Spleen (tissue), 11 donors: ENCODE data around the gene GM2A. TPM values are rescaled to one million over a fixed set of nuclear protein-coding genes. Genes with fewer than 3 reads are reported as not detected.

ENCODE experiments used
- DNase-seq: peaks from one replicate; pipeline ENCODE4 v3.0.0-alpha.2; 2020
- H3K27ac ChIP-seq, 8 donors: fragments of 200-600 bp; sonication (generic) in 7 of 8; 1 replicate in 4 of 8; 2 replicates in 4 of 8; pipeline versions ENCODE4 v1.5.0 to v1.8.0; 2016 to 2021; ENCODE audit warnings: inconsistent platforms in 4 of 8, mild to moderate bottlenecking in 4 of 8, moderate library complexity in 1 of 8
- H3K27me3 ChIP-seq, 7 donors: fragments of 200-600 bp; sonication (generic) in 6 of 7; replicated peaks in 1 of 7; 1 replicate in 4 of 7; 2 replicates in 3 of 7; pipeline versions ENCODE4 v1.5.0 to v1.8.0; 2016 to 2021; ENCODE audit warnings: inconsistent platforms in 3 of 7, mild to moderate bottlenecking in 1 of 7
- H3K36me3 ChIP-seq, 6 donors: fragments of 200-600 bp; sonication (generic) in 5 of 6; 1 replicate in 4 of 6; 2 replicates in 2 of 6; pipeline versions ENCODE4 v1.5.0 to v1.8.0; 2016 to 2021; ENCODE audit warnings: inconsistent platforms in 2 of 6
- H3K4me1 ChIP-seq, 6 donors: fragments of 200-600 bp; sonication (generic) in 5 of 6; 1 replicate in 3 of 6; 2 replicates in 3 of 6; pipeline versions ENCODE4 v1.5.0 to v1.8.0; 2016 to 2021; ENCODE audit warnings: inconsistent platforms in 3 of 6
- H3K4me3 ChIP-seq, 8 donors: fragments of 200-600 bp; sonication (generic) in 7 of 8; 1 replicate in 4 of 8; 2 replicates in 4 of 8; pipeline versions ENCODE4 v1.5.0 to v1.8.0; 2016 to 2021; ENCODE audit warnings: inconsistent platforms in 4 of 8, mild to moderate bottlenecking in 4 of 8, moderate library complexity in 2 of 8
- H3K9me3 ChIP-seq, 8 donors: fragments of 200-600 bp; sonication (generic) in 7 of 8; 1 replicate in 4 of 8; 2 replicates in 4 of 8; pipeline versions ENCODE4 v1.5.0 to v1.8.0; 2016 to 2021; ENCODE audit warnings: inconsistent platforms in 4 of 8
- CTCF ChIP-seq, 11 experiments: fragments of 200-600 bp in 7 of 11; fragments of 450-650 bp in 4 of 11; sonication (generic) in 4 of 11; IDR thresholded peaks in 8 of 11; conservative IDR thresholded peaks in 3 of 11; 1 replicate in 7 of 11; 2 replicates in 4 of 11; pipeline versions ENCODE4 v1.4.0 to v1.8.0; 2016 to 2021; ENCODE audit warnings: antibody characterized with exemption in 11 of 11, inconsistent platforms in 4 of 11, mild to moderate bottlenecking in 1 of 11
- POLR2A ChIP-seq, 3 donors: fragments of 450-650 bp; IDR thresholded peaks; one replicate each; pipeline ENCODE4 v1.5.1; 2017; ENCODE audit warnings: antibody characterized with exemption in 3 of 3, mild to moderate bottlenecking in 1 of 3
- POLR2AphosphoS5 ChIP-seq, 3 donors: sonication (generic); formaldehyde crosslinking; IDR thresholded peaks; one replicate each; pipeline ENCODE4 v1.5.1; 2017; ENCODE audit warnings: antibody characterized with exemption in 3 of 3
- WGBS, 5 donors: extraction: QIAGEN DNeasy Blood & Tissue Kit in 3 of 5; methylation state at CpG; one replicate each; pipeline versions ENCODE4 v1.1.5 to v1.1.7; 2013 to 2018; 5-methylcytosine and 5-hydroxymethylcytosine counted together
- intact Hi-C: fragments of 100-400 bp; cut with DNase I; formaldehyde crosslinking; loops from one replicate; pipeline ENCODE4 v1.15.0; 2023; ENCODE audit warnings: low total_unique reads
- polyA plus RNA-seq, 3 donors: library from polyadenylated mRNA; stranded (reverse); fragments of 200-250 nt; gene quantifications; one replicate each; pipeline ENCODE4 v1.2.1, GENCODE V29; 2013
- total RNA-seq, 7 donors: library from RNA; depleted of rRNA in 3 of 7; stranded (reverse); fragments of >200 nt in 3 of 7; fragmentation: NEBNext Ultra II Directional in 4 of 7; extraction: Animal tissue kit (Norgen Biotek cat#: 25700) in 4 of 7; gene quantifications; one replicate each; pipeline versions ENCODE4 v1.1.0 to v1.2.1, GENCODE V29; 2016 to 2021
- donor health status: healthy with polysubstance abuse.
- donor health status: DM: no; HTN: no; CAD: no; lungs with moderate emphysema.
- donor health status: DM: no; HTN: no; CAD: no.
- donor health status: Bipolar disorder and iron deficiency.
- donor health status: healthy.
- donor health status: DM: no; HTN: no; CAD: no.
- donor health status: DM: yes; HTN: yes; CAD: no.

Gene GM2A
- total and polyA plus RNA-seq, 10 donors: 31.6 to 95.7 (median 71.4) TPM

- Histone ChIP-seq H3K4me1 (peaks cover 64 to 96% (median 92%) of the 10 kb centered on the region in 6 donors), H3K27me3 (no peaks in the 10 kb centered on the region), H3K27ac (peak overlapping the region in 6 of 8 donors; percentile 50 to 98 (median 96)), H3K4me3 (no peak overlapping the region), H3K9me3 (no peaks in the 10 kb centered on the region), H3K36me3 (peaks cover 0 to 59% (median 3%) of the 10 kb centered on the region in 6 donors)
- whole genome bisulfite sequencing, 5 donors: 91 to 95% (median 93%) methylated on average over 7 to 9 of the region's 9 CpGs
- intact Hi-C loops: no loop called here
- TF ChIP-seq POLR2AphosphoS5 (IDR thresholded peaks at IDR 0.05) (no peak), CTCF (IDR thresholded peaks at IDR 0.05 in 8 of 11, conservative IDR thresholded peaks at IDR 0.05 in 3 of 11) (no peak), POLR2A (IDR thresholded peaks at IDR 0.05) (no peak)
- no peak for DNase-seq
Observed at GRCh38 chr5:151219138-151219537, 33.8 kb upstream of the GM2A start.

GRCh38 chr5:151219789-151220188, 33.2 kb upstream of the GM2A start:
- 73 to 80% (median 77%) methylated on average over 7 of the region's 7 CpGs for WGBS, 5 donors
- no peaks in the 10 kb centered on the region for H3K9me3 ChIP-seq
- intact Hi-C loops: no loop called here
- DNase-seq: no peak
- no peak overlapping the region for H3K4me3 ChIP-seq
- H3K36me3 ChIP-seq: peaks cover 0 to 59% (median 3%) of the 10 kb centered on the region in 6 donors
- H3K27me3 ChIP-seq: no peaks in the 10 kb centered on the region
- H3K4me1 ChIP-seq: peaks cover 64 to 96% (median 92%) of the 10 kb centered on the region in 6 donors
- TF ChIP-seq CTCF (IDR thresholded peaks at IDR 0.05 in 8 of 11, conservative IDR thresholded peaks at IDR 0.05 in 3 of 11) (no peak), POLR2AphosphoS5 (IDR thresholded peaks at IDR 0.05) (no peak), POLR2A (IDR thresholded peaks at IDR 0.05) (no peak)
- peak overlapping the region in 6 of 8 donors; percentile 29 to 99 (median 96) for H3K27ac ChIP-seq

- intact Hi-C loops: no loop called here
- Histone ChIP-seq H3K36me3 (peaks cover 0 to 43% (median 3%) of the 10 kb centered on the region in 6 donors), H3K4me3 (peak overlapping the region in 6 of 8 donors; percentile 66 to 88 (median 76)), H3K9me3 (no peaks in the 10 kb centered on the region), H3K27ac (peak overlapping the region; percentile 84 to 99 (median 96)), H3K27me3 (no peaks in the 10 kb centered on the region), H3K4me1 (peaks cover 59 to 96% (median 82%) of the 10 kb centered on the region in 6 donors)
- no peak for DNase-seq
- TF ChIP-seq POLR2A (IDR thresholded peaks at IDR 0.05): no peak
- no peak for TF ChIP-seq CTCF (IDR thresholded peaks at IDR 0.05 in 8 of 11, conservative IDR thresholded peaks at IDR 0.05 in 3 of 11)
- TF ChIP-seq POLR2AphosphoS5 (IDR thresholded peaks at IDR 0.05): no peak
- 68 to 83% (median 76%) methylated on average over 3 of the region's 3 CpGs for WGBS, 5 donors
Observed at GRCh38 chr5:151221574-151221973, 31.4 kb upstream of the GM2A start.

- Histone ChIP-seq H3K9me3 (no peaks in the 10 kb centered on the region), H3K36me3 (peaks cover 0 to 36% (median 2%) of the 10 kb centered on the region in 6 donors), H3K4me1 (peaks cover 59 to 91% (median 76%) of the 10 kb centered on the region in 6 donors), H3K4me3 (peak overlapping the region; percentile 66 to 88 (median 73)), H3K27ac (peak overlapping the region; percentile 84 to 99 (median 96)), H3K27me3 (no peaks in the 10 kb centered on the region)
- 66 to 79% (median 71%) methylated on average over 6 of the region's 6 CpGs for WGBS, 5 donors
- intact Hi-C loops: no loop called here
- no peak for TF ChIP-seq POLR2A (IDR thresholded peaks at IDR 0.05)
- no peak for TF ChIP-seq POLR2AphosphoS5 (IDR thresholded peaks at IDR 0.05)
- no peak for TF ChIP-seq CTCF (IDR thresholded peaks at IDR 0.05 in 8 of 11, conservative IDR thresholded peaks at IDR 0.05 in 3 of 11)
- no peak for DNase-seq
Observed at GRCh38 chr5:151222054-151222789, 30.8 kb upstream of the GM2A start.
